ENCODE data around the gene ITPR2. TPM values are rescaled to one million over a fixed set of nuclear protein-coding genes. Genes with fewer than 3 reads are reported as not detected.

The ITPR2 gene
- total RNA-seq: 10 to 100 TPM; 59.1 to 70.7 (median 68.2) TPM
- 70.9 TPM for total RNA-seq (2013)

DNA sequence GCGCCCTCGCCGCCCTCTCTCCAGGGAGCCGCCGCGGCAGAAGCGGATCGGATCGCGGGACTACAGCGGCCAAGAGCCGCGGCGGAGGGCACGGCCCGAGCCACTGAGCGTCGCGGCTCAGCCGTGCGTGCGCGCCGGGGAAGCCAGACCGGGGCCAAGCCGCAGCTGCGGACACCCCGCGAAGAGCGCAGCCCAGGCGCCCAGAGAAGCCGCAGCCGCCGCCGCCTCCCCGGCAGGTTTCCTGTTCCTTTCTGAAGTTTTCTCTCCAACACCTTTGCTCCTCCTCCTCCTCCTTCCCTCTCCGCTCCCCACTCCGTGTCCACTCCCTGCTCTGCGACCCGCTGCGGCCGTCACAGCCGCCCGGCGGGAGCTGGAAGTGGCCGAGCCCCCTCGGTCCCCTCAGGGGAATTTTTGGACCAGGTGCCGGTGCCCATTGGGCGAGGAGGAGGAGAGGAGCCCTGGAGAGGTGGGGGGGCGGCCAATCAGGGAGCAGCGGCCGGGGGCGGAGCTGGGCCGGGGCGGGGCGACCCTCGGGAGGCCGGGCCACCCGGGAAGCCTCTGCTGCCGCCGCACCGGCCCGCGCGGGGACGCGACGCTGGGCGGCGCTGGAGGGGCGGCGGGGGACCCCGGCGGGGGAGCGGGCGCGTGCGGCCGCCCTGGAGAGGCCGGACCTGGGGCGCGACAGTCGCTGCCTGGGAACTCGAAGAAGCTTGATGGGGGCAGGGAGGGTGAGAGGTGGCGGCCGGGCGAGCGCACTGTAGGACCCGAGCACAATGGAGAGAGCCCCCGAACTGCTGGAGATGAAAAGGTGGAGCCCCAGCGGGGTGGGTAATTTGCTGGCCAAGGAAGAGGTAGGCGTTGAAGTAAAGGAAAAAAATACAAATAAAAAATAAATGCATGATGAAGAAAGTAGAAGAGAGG, at the start of gene ITPR2:
Gene ITPR2 (minus strand): TSS at position 373 of the 921 bp plus-strand sequence. CDS start 413 bp downstream, outside the sequence.
- H3K36me3 Mint-ChIP-seq: no peaks in the 10 kb centered on the region
- no peaks in the 10 kb centered on the region for H3K9me3 Mint-ChIP-seq
- DNase-seq (peak; percentile 89 to 94), ATAC-seq (peak; percentile 89 to 96 (median 90))
- H3K27me3 Mint-ChIP-seq (ENCODE audit: low read depth in 2 of 2): no peaks in the 10 kb centered on the region
- peak within 1 kb of the TSS; percentile 97 to 98 for H3K27ac Mint-ChIP-seq
- peak within 1 kb of the TSS; percentile 90 for H3K4me3 ChIP-seq (ENCODE audit: low read length)
- H3K4me1 ChIP-seq (ENCODE audit: control insufficient read depth, insufficient read depth, low read length): peaks cover 17% of the 10 kb centered on the region
- H3K4me1 Mint-ChIP-seq: peaks cover 45 to 47% of the 10 kb centered on the region in 2 donors
- no peaks in the 10 kb centered on the region for H3K27me3 ChIP-seq (ENCODE audit: control insufficient read depth, insufficient read depth, low read length)
- TF ChIP-seq, protein P1, sequence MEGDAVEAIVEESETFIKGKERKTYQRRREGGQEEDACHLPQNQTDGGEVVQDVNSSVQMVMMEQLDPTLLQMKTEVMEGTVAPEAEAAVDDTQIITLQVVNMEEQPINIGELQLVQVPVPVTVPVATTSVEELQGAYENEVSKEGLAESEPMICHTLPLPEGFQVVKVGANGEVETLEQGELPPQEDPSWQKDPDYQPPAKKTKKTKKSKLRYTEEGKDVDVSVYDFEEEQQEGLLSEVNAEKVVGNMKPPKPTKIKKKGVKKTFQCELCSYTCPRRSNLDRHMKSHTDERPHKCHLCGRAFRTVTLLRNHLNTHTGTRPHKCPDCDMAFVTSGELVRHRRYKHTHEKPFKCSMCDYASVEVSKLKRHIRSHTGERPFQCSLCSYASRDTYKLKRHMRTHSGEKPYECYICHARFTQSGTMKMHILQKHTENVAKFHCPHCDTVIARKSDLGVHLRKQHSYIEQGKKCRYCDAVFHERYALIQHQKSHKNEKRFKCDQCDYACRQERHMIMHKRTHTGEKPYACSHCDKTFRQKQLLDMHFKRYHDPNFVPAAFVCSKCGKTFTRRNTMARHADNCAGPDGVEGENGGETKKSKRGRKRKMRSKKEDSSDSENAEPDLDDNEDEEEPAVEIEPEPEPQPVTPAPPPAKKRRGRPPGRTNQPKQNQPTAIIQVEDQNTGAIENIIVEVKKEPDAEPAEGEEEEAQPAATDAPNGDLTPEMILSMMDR (IDR thresholded peaks at IDR 0.05): peak; percentile 22
- H3K36me3 ChIP-seq (ENCODE audit: control insufficient read depth, insufficient read depth, low read length): no peaks in the 10 kb centered on the region
- WGBS (ENCODE audit: insufficient coverage): under 1% methylated on average over 92 of the region's 92 CpGs
- no peaks in the 10 kb centered on the region for H3K9me3 ChIP-seq (ENCODE audit: control insufficient read depth, insufficient read depth, low read length)
- intact Hi-C loops (cut with micrococcal nuclease): loop anchor here (1.0 to 10.0 kb wide), 3 partner anchors 52 to 182 kb away; partner anchors contain the start of genes FGFR1OP2 and TM7SF3
- H3K4me3 Mint-ChIP-seq: peak within 1 kb of the TSS; percentile 97
- peak within 1 kb of the TSS; percentile 97 for H3K27ac ChIP-seq (ENCODE audit: low read length)

DNA sequence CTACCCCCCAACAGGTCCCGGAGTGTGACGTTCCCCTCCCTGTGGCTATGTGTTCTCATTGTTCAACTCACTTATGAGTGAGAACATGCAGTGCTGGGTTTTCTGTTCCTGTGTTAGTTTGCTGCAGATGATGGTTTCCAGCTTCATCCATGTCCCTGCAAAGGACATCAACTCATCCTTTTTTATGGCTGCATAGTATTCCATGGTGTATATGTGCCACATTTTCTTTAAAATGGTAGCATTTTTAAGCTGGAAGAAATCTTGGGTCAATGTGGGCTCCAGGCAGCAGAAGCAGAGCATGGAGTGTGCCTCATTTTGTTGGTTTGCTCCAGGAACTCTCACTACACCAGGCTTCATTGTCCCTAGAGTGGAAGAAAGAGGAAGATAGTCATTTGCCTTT, 47.6 kb upstream of the ITPR2 start:
- H3K27ac Mint-ChIP-seq: no peak overlapping the region

DNA sequence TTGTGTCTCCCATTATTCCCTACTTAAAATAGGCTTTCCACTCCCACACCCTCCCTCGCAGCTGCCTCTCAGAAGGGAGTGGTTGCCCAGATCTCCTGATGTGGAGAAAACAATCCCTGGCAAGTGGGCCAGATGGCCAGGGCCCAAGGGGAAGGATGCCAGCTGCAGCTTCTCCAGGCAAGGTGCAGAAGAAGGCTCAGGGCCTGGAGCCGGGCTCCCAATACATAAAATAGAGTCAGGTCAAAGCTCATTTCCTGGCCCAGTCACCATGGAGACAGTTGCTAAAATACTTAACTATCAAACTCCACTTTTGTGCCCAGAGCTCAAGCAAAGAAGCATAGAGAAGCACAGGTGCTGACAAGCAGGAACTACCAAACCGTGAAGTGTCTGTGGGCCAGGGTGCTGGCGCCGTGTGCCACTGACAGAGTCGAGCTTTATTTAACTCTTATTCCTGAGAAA, 45.7 kb upstream of the ITPR2 start:
- peaks cover 0 to 5% of the 10 kb centered on the region in 2 donors for H3K4me1 Mint-ChIP-seq
- H3K27ac Mint-ChIP-seq: no peak overlapping the region
- Histone ChIP-seq H3K4me3 (ENCODE audit: low read length) (no peak overlapping the region), H3K36me3 (ENCODE audit: control insufficient read depth, insufficient read depth, low read length) (no peaks in the 10 kb centered on the region), H3K27ac (ENCODE audit: low read length) (no peak overlapping the region), H3K9me3 (ENCODE audit: control insufficient read depth, insufficient read depth, low read length) (no peaks in the 10 kb centered on the region), H3K27me3 (ENCODE audit: control insufficient read depth, insufficient read depth, low read length) (no peaks in the 10 kb centered on the region), H3K4me1 (ENCODE audit: control insufficient read depth, insufficient read depth, low read length) (peaks cover 4% of the 10 kb centered on the region)
- 21% methylated on average over 5 of the region's 6 CpGs for WGBS (ENCODE audit: insufficient coverage)
- H3K27me3 Mint-ChIP-seq (ENCODE audit: low read depth in 2 of 2): peaks cover 6 to 16% of the 10 kb centered on the region in 2 donors
- H3K9me3 Mint-ChIP-seq: no peaks in the 10 kb centered on the region
- DNase-seq (no peak), ATAC-seq (no peak)
- TF ChIP-seq, protein P1 (IDR thresholded peaks at IDR 0.05): no peak
- intact Hi-C loops (cut with micrococcal nuclease): no loop called here
- H3K36me3 Mint-ChIP-seq: no peaks in the 10 kb centered on the region
- H3K4me3 Mint-ChIP-seq: no peak overlapping the region

More for the DNA sequence above, 47.6 kb upstream of the ITPR2 start:
- Mint-ChIP-seq H3K9me3 (no peaks in the 10 kb centered on the region), H3K36me3 (no peaks in the 10 kb centered on the region), H3K4me1 (peaks cover 12 to 15% of the 10 kb centered on the region in 2 donors), H3K27me3 (ENCODE audit: low read depth in 2 of 2) (peaks cover 11 to 23% of the 10 kb centered on the region in 2 donors), H3K4me3 (no peak overlapping the region)
- TF ChIP-seq, protein P1 (IDR thresholded peaks at IDR 0.05): no peak
- 100% methylated on average over 1 of the region's 2 CpGs for WGBS (ENCODE audit: insufficient coverage)
- H3K27ac ChIP-seq (ENCODE audit: low read length): no peak overlapping the region
- DNase-seq: no peak
- H3K4me3 ChIP-seq (ENCODE audit: low read length): no peak overlapping the region
- no peaks in the 10 kb centered on the region for H3K9me3 ChIP-seq (ENCODE audit: control insufficient read depth, insufficient read depth, low read length)
- H3K36me3 ChIP-seq (ENCODE audit: control insufficient read depth, insufficient read depth, low read length): no peaks in the 10 kb centered on the region
- peaks cover 12% of the 10 kb centered on the region for H3K4me1 ChIP-seq (ENCODE audit: control insufficient read depth, insufficient read depth, low read length)
- intact Hi-C loops (cut with micrococcal nuclease): loop anchor here (10.0 kb wide), 2 partner anchors 46 to 786 kb away; partner anchors contain the start of gene ITPR2
- no peak for ATAC-seq
- no peaks in the 10 kb centered on the region for H3K27me3 ChIP-seq (ENCODE audit: control insufficient read depth, insufficient read depth, low read length)
